NCI-H2227 (cell line): ENCODE data around the gene NAGLU.

Experiments
- DNase-seq: peaks from one replicate; lab custom pipeline; 2025; ENCODE audit not compliant: unreplicated experiment; lab: John Stamatoyannopoulos, UW

NAGLU gene

DNA sequence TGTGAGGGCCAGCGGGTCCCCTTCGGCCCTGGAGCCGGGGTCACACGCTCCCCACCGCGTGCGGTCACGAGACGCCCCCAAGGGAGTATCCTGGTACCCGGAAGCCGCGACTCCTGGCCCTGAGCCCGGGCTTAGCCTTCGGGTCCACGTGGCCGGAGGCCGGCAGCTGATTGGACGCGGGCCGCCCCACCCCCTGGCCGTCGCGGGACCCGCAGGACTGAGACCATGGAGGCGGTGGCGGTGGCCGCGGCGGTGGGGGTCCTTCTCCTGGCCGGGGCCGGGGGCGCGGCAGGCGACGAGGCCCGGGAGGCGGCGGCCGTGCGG, at the start of gene NAGLU:
NAGLU (plus strand) TSS at position 194 of the 324 bp plus-strand sequence; CDS start at position 226, 32 bp downstream.
- peak; percentile 93 for DNase-seq

DNA sequence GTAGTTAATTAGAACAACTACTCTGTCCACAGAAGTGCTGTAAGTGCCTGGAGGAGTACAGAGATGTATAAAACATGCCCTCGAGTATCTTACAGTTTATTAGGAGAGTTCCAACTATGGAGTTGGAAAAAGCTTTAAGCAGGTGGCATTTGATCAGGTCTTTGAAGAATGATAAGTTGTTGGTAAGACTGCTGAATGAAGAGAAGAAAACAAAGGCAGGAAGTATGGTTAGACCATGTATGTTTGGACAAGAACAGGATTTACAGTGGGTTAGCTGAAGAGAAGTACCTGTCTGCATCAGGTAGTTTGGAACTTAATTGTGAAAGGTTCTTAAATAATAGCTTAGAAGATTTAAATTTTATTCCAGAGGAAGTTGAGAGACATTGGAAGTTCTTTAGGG, 48.0 kb upstream of the NAGLU start:
- DNase-seq: no peak

DNA sequence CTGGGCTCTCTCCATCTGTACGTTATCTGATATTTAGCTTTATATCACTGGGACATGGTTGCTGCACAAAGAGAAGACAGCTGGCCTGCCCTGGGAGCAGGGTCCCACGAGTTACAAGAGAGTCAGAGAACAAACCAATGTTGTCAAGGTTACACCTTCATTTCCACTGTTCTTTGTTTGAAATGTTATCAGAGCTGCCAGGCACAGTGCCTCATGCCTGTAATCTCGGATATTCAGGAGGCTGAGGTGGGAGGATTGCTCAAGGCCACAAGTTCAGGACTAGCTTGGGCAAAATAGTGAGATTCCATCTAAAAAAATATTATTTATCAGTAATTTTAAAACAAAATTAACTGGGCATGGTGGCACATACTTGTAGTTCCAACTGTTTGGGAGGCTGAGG, 42.7 kb upstream of the NAGLU start:
- no peak for DNase-seq

DNA sequence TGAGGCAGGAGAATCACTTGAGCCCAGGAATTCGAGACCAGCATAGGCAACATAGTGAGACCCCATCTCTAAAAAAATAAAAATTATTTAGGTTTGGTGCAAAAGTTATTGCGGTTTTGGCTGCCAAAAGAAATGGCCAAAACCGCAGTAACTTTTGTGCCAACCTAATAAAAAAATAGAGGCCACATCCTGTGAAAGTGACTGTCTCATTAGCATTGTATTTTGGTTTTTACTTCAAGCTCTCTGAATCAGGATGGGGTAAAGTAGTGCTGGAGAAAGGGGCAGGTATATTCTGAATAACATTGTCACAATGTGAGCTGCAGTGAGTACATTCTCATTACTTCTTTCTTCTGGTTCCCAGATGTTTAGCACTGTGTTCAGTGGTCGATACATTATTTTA, 41.4 kb upstream of the NAGLU start:
- DNase-seq: no peak

DNA sequence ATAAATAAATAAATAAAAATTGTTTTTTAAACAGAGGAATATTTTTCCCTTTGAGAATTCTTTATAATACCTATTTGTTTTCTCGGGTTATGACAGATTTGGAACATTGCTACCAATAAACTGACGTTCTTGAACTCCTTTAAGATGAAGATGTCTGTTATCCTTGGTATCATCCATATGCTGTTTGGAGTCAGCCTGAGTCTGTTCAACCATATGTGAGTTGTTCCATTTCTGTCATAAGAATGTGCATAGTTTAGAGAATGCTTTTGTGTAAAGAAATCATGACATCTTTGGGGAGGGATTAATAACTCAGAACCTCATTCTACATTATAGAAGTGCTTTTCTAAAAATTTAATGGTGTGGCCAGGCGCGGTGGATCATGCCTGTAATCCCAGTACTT, 37.2 kb upstream of the NAGLU start:
- no peak for DNase-seq

DNA sequence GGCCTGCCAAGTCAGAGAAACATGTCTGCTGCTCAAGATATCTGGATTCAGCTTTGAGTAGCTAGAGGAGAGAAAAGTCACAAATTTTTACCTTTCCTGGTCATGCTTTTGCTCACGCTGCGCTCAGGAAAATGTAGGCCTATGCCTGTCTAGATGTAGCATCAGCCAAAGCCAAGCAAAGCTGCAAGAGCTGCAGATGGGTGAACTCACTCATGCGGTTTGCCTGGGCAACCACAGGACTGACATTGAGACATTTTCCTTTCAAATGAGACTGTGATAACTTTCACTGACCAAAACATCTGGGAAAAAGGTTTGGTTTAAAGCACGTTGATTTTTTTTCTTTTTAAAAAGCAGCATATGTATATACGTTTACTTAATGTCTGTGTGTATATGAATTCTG, 34.0 kb upstream of the NAGLU start:
- DNase-seq: no peak

DNA sequence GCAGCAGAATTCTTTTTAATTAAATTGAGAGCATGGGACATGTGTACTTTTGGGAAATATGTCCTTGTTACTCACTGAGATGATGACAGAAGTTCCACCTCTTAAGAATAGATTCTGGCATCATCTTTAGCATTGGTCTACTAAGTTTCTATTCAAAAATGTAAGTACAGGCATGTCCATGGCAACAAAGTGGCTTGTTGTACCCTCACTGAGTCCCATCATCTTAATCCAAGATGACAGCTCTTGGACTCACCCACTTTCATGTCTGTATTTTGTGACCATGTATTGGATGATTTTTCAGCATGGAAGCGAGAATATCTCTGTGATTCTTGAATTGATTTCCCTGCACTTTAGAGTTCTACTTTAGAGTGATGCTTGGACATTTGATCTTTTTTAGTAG, 33.1 kb upstream of the NAGLU start:
- no peak for DNase-seq

DNA sequence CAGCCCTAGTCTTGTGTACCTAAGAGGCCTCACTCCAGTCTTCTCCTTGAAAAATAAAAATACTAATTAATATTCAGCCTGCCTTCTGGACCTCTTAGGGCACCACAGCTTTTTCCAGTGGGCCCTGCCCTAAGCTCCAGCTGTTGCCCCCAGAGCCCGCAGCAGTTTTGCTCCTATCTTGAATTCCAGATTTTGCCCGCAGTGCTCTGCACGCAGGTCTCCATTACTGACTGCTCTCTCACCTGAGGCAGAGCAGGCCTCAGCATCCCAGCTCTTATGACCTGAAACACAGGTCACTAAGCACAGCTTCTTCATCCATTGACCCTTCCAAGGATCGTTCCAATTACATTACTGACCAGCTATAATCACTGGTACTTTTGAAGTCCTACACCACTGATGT, 28.4 kb upstream of the NAGLU start:
- no peak for DNase-seq

DNA sequence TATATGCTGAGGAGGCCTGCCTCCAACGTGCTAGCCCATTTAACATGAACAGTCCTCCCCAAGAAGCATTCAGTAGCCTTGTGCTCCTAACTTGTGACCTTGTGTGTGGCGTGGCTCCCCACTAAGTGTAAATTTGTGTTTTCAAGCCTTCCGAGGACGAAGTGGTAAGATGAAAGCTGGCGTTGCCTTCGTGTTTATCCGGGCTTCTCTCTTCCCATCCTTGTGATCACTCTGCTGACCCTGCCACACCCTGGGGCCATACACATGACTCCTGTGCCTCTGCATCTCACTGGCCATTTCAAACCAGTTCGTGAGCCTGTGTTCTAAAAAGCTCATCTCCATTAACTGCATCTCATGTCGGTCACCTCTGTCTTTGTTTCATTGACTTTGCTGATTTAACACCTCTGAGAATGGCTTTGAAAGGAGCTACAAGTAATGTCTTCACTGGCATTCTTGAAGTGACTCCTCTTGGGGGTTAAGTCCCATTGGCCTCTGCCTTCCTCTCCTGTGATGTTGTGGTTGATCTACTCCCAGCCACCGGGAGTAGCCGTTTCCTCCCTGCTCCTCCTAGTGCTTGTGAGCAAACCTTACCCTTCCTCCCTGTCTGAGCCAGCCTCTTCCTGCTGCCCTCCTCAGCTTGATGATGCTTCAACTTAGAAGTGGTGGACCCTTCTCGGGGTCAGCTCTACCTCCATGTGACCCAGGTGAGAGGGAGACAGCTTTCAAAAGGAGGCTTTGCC, 27.4 kb upstream of the NAGLU start:
- DNase-seq: no peak

DNA sequence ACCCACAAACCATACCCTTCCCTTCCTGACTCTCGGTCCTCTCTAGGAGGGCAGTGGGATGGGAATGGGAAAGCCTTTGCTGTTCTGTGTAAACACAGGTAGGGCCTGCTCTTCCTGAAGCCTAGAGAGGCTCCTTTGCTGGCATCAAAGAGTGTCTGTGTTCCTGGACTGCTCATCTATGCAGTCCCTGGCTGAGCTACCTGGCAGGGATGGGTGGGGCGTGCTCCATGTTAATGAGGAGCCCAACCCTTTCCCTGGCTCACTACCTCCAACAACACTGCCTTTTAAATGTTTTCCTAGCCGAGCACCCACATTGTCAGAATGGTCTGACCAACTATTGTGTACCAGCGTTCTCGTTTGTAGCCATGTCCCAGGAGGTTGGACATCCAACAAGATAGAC, 26.6 kb upstream of the NAGLU start:
- DNase-seq: no peak

DNA sequence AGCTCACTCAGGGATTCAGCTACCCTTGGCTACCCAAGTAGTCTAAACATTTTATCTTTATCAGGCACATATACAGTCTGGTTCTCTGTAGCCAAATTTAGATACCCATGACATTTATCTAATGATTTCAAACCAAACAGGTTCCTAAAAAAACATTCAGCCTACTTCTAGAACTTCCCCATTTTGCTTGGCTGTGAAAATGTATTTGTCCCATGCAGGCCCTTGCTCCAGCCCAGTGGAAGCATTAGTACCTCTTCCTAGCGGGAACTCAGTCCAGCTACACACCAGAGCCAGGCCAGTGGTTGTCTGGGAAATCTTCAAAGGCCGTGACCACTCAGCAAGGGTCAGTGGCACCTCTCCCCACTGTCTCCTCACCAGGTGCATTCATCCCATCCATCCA, 26.2 kb upstream of the NAGLU start:
- no peak for DNase-seq

DNA sequence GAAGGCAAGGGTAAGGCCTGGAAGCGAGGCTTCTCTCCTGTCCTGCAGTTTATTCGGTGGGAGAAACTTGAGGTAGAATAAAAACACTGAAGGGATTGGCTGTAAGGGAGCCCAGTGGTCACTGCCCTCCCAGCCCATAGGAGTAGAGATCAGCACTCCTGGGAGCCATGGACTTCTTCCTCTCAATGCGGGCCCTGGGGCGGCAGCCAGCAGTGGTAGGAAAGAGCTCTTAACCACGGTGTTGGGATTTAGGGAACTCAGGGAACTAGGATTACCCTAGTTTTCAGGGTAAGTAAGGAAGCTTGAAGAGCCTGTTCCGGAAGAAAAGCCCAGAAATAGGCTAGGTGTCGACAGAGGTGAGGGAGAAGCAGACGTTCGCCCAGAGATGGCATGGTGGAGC, 23.8 kb upstream of the NAGLU start:
- no peak for DNase-seq

DNA sequence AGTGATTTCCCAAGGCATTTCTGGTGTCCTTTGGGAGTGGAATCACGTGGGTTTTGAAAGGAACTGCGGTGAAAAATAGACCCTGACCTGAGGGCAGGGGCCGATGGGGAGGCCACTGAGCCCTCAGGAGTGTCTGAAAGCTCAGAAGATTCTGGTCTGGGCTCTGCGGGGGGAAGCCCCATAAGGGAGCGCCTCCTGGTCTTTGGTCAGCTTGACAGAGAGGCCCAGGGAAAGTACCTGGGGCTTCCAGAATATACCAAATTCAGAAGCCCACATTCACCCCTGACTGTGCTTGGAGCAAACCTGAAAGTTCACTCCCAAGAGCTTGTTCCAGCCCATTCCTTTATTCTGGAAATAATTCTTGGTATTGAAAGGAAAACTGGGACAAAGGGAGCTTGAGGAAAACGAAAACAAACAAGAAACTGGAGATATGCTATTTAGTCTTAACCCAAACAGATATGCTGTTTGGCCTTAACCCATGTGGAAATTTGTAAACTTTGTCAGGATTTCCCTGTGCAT, 23.2 kb upstream of the NAGLU start:
- no peak for DNase-seq

DNA sequence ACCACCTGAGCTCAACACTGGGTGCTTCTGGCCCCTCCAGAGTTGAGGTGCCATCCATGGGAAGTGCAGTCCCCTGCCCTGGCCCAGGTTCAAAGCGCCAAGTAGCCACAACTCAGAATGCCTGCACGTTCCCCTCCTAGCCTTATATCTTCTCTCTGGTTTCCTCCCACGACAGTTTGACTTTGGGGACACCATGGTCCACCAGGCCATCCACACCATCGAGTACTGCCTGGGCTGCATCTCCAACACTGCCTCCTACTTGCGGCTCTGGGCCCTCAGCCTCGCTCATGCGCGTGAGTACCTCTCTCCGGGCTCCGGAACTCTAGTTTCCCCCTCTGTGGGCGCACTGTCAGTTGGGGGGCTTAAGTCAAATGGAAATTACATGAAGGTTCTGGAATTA, 22.4 kb upstream of the NAGLU start:
- no peak for DNase-seq

DNA sequence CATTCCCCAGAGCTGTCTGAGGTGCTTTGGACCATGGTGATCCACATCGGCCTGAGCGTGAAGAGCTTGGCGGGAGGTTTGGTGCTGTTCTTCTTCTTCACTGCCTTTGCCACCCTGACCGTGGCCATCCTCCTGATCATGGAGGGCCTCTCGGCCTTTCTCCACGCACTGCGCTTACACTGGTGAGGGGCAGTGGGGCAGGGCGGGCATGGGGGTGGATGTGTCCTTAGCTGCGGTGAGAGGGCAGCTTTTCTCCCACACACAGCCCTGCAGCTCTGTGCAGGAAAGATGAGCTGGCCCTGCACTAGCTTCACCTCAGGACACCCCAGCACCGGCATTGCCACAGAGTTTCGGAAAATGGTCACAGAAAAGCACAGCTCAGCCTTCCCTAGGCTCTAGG, 21.8 kb upstream of the NAGLU start:
- no peak for DNase-seq

DNA sequence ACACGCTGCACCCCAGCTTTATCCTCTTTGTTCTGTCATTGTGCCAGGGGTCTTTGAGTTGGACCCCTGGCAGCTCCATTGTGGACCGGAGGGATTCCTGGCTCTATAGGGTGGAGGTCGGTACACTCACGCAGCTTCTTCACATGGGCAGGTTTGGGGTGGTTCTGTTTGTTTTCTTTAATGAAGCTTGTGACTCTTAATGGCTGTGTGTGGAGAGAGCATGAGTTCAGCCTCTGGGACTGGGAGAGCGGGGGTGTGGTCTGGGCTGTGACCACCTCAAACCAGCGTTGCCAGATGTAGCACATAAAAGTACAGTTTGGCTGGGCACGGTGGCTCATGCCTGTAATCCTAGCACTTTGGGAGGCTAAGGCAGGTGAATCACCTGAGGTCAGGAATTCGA, 21.2 kb upstream of the NAGLU start:
- DNase-seq: no peak

DNA sequence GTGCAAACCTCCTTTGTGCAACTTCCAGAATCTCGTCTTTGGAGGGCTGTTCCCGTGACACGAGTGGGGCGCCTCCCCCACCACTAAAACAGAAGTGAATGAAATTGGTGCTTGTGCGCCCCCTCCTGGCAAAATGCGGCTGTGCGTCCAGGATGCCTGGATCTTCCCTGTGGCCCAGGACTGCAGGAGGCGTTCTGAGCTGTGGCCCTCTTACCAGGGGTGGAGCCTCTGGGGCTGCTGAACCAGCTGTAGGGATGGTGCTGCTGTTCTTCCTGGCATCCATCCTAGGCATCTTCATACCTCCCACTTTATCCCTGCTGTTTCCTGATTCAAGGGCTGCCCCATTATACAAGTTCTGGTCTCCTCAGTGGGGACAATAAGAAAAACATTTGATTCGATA, 18.5 kb upstream of the NAGLU start:
- DNase-seq: peak; percentile 84

DNA sequence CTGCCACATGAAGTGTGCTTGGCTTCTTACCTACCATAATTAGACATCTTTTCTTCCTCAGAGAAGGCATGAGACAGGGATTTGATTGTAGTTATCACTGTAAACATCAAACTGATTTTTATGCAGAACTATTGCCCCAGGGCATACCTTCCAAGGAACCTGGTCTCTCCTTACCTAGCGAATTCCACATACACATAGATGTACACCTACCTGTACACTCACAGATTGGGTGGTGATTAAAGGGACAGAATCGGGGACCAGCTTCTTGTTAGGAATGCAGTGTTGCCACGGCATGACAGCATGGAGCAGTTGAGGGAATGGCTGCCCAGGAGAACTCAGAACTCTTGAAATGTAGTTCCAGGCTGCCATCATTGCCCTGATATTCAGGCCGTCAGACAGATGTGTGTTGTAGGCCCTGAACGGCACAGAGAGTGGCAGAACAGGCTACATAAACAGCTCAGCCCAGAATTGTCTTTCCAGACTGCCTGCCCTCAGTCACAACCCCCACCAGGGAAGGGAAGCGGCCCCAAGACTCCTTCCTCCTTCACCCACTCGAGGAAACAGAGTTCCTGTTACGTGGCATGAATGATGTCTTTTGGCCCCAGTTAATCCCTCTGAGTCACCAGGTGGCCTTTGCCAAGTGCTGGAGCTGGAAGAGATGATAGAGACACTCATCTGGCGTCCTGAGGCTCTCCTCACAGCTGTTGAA, 17.8 kb upstream of the NAGLU start:
- no peak for DNase-seq

DNA sequence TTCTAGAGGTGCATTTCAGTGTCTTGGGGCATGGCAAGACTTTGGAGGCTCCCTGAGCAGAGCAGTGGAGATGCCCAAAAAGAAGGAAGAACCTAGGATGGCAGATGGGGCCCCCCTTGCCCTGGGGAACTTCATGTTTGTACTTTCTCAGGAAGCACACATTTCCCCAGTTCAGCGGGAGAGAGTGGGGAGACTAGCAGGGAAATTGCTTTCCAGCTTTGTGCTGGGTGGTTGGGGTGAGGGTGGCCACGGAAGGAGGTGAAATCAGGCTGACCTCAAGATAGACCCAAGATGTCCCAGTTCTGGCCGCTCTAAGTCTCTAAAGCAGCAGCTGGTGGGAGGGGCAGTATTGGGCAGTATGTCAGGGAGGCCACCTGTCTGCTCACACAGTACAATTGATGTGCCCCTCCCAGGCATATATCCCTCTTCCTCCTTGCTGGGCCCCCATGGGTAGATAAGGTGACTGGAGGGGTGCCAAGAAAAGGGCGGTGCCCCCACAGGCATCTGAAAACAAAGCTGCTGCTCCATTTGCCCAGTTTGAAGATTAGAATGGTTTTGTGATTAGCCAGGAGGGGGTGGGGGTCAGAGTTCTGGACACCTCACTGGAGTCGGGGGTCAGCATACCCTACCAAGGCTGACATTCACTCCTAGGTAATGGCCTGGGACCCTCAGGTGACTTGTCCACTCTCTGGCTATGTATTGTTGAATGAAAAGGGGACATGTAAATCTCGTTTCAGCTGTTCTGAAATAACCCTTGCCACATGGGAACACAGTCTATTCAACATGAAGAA, 17.1 kb upstream of the NAGLU start:
- DNase-seq: no peak

DNA sequence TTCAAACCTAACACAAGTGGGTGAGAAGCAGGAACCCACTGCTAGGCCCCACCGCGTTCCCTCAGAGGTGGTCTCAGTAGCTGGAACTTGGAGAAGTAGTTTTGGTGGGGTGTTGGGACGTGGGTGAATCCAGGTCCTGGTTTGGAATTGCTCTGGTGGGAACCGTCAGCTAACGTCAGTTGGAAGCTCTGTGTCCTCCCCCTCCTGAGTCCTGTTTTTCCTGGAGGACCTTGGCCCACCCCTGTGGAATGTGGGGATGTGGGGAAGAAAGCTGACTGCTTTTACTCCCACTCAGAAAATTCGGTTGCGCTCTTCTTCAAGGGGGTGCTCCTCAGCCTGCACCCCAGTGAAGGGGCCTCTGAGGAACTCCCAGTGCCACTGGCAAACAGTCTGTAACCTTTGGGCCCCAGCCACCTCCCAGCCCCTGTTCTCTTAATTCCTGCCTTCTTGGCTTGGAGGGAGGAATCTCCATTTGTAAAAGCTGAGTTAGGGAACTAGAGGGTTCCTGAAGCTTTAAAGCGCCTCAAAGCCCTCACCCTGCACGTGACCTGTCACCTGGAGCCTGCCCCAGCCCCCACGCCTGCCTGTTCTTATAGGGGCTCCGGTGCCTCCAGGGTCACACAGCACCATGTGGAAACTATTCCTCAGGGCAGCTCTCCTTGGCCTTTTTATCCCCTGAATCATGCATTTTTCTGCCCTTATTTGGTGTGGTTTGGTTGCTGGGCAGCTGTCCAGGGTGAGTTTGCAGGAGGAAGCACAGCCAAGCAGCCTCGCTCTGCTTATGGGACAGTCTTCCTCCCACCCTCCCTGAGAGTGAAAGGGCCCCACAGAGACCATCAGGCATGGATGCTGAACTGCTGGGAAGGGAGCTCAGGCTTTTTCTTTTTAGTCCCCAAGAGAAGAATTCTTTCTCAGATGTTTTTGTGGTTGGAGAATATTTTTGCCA, 16.2 kb upstream of the NAGLU start:
- no peak for DNase-seq

DNA sequence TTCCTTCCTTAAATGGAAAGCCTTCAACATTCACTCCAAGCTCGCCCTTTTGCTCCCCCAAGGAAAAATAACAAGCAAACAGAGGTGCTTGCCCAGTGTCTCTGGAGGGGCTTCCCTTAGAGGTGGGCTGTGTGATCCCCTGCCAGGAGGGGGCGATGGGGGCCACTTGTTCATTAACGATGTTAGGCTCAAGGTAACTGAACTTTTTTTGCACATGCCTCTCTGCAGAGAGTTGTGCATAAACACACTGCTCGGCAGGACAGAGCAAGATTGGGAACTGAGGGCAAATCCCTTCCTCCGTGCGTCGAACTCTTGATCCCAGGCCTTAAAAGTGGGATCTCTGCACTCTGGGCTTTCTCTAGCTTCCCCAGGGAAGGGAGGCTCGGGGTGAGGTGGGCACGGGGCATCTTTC, 15.5 kb upstream of the NAGLU start:
- DNase-seq: no peak
